A549 (cell line): Measurements from ENCODE around the gene TMC4. TPM values are rescaled to one million over a fixed set of nuclear protein-coding genes. Genes with fewer than 3 reads are reported as not detected.

Experiments
- ATAC-seq, 2 experiments: fragments of 200-7000 bp in 1 of 2; fragments of >200 bp in 1 of 2; cut with Nextera tagmentation in 1 of 2; cut with Tn5 transposase in 1 of 2; 3 replicates each; pipeline versions ENCODE4 v1.8.0 to v1.9.1; 2018 to 2020; ENCODE audit warnings: mild to moderate bottlenecking in 1 of 2, moderate library complexity in 1 of 2
- CTCF ChIA-PET: fragments of 300-600 bp; sonication (Branson Sonifier 250); formaldehyde crosslinking; extraction: SDS; loops from one replicate; lab custom pipeline; 2021; ENCODE audit warnings: antibody characterized with exemption, inconsistent platforms; lab: Yijun Ruan, JAX
- POLR2A ChIA-PET: fragments of 350-600 bp; formaldehyde crosslinking; extraction: SDS; loops from one replicate; lab custom pipeline; 2021; ENCODE audit warnings: antibody characterized with exemption, inconsistent platforms; lab: Yijun Ruan, JAX
- DNase-seq, 2 experiments: peaks; one replicate each; pipeline versions ENCODE4 v3.0.0 to v3.0.0-alpha.2; 2011 to 2016; ENCODE audit warnings: low read depth in 1 of 2, low spot score in 1 of 2
- FAIRE-seq: peaks from 2 replicates; lab custom pipeline; 2011; peaks lifted over from hg19 to GRCh38; lab: Jason Lieb, UNC
- H3K27ac ChIP-seq, 2 experiments: fragments of >200 bp; sonication (Bioruptor Twin); formaldehyde crosslinking; 3 replicates each; pipeline ENCODE4 v1.5.1; 2016 to 2017
- H3K4me1 ChIP-seq: fragments of >200 bp; sonication (Bioruptor Twin); formaldehyde crosslinking; 3 replicates; pipeline ENCODE4 v1.6.1; 2016
- H3K4me2 ChIP-seq: fragments of >200 bp; sonication (Bioruptor Twin); formaldehyde crosslinking; 3 replicates; pipeline ENCODE4 v1.6.1; 2016
- H3K4me3 ChIP-seq: fragments of >200 bp; sonication (Bioruptor Twin); formaldehyde crosslinking; 3 replicates; pipeline ENCODE4 v1.5.1; 2016
- H3K9me3 ChIP-seq: fragments of >200 bp; sonication (Bioruptor Twin); formaldehyde crosslinking; 3 replicates; pipeline ENCODE4 v1.6.1; 2016
- BHLHE40 ChIP-seq: IDR thresholded peaks from 2 replicates; pipeline ENCODE4 v1.6.1; 2012; ENCODE audit warnings: low read depth, low read length, inconsistent platforms
- CBX8 ChIP-seq: fragments of 200-600 bp; sonication (generic); IDR thresholded peaks from 2 replicates; pipeline ENCODE4 v1.6.1; 2016
- CTCF ChIP-seq: fragments of >200 bp; sonication (Bioruptor Twin); formaldehyde crosslinking; IDR thresholded peaks from 3 replicates; pipeline ENCODE4 v1.5.1; 2016
- EHF ChIP-seq: fragments of 250-450 bp; sonication (Bioruptor Pico); IDR thresholded peaks from 2 replicates; pipeline ENCODE4 v1.5.0; 2020; ENCODE audit warnings: mild to moderate bottlenecking
- FOSB ChIP-seq: fragments of 250-450 bp; sonication (Bioruptor Pico); IDR thresholded peaks from 2 replicates; pipeline ENCODE4 v1.5.0; 2020; ENCODE audit warnings: mild to moderate bottlenecking, moderate library complexity
- FOSL2 ChIP-seq, 2 experiments: fragments of 450-650 bp in 1 of 2; fragments of >200 bp in 1 of 2; sonication (Bioruptor Twin) in 1 of 2; formaldehyde crosslinking; IDR thresholded peaks; 2 replicates each; pipeline versions ENCODE4 v1.5.0 to v1.6.1; 2016 to 2020; ENCODE audit warnings: mild to moderate bottlenecking in 1 of 2, moderate library complexity in 1 of 2
- HDAC2 ChIP-seq: fragments of 200-600 bp; sonication (generic); IDR thresholded peaks from 2 replicates; pipeline ENCODE4 v1.6.1; 2016
- HEYL ChIP-seq: fragments of 250-450 bp; sonication (Bioruptor Pico); IDR thresholded peaks from 2 replicates; pipeline ENCODE4 v1.8.0; 2021; ENCODE audit warnings: mild to moderate bottlenecking, moderate library complexity
- HOXB13 ChIP-seq: fragments of 250-450 bp; sonication (Bioruptor Pico); IDR thresholded peaks from 2 replicates; pipeline ENCODE4 v1.5.0; 2020; ENCODE audit warnings: low read depth, mild to moderate bottlenecking, moderate library complexity
- JUN ChIP-seq, 2 experiments: fragments of >200 bp; sonication (Bioruptor Twin); formaldehyde crosslinking; IDR thresholded peaks; 2 replicates in 1 of 2; 3 replicates in 1 of 2; pipeline ENCODE4 v1.6.1; 2016 to 2017
- JUNB ChIP-seq: fragments of >200 bp; sonication (Bioruptor Twin); formaldehyde crosslinking; IDR thresholded peaks from 2 replicates; pipeline ENCODE4 v1.6.1; 2016
- MAFK ChIP-seq: fragments of 450-650 bp; IDR thresholded peaks from 2 replicates; pipeline ENCODE4 v1.6.1; 2014; ENCODE audit not compliant: partially characterized antibody
- NPAS2 ChIP-seq: fragments of 250-450 bp; sonication (Bioruptor Pico); IDR thresholded peaks from 2 replicates; pipeline ENCODE4 v1.8.0; 2022; ENCODE audit warnings: mild to moderate bottlenecking, moderate library complexity, borderline replicate concordance
- PBX3 ChIP-seq: IDR thresholded peaks from 2 replicates; pipeline ENCODE4 v1.6.1; 2012
- POLR2A ChIP-seq: IDR thresholded peaks from 2 replicates; pipeline ENCODE4 v1.6.1; 2012; ENCODE audit warnings: mild to moderate bottlenecking, low read length
- POLR2AphosphoS2 ChIP-seq: conservative IDR thresholded peaks from 2 replicates; pipeline ENCODE4 v1.6.1; 2012; ENCODE audit warnings: low read length, improper control_type of control experiment, inconsistent platforms
- RAD21 ChIP-seq, 2 experiments: fragments of >200 bp in 1 of 2; sonication (Bioruptor Twin) in 1 of 2; formaldehyde crosslinking in 1 of 2; IDR thresholded peaks in 1 of 2; conservative IDR thresholded peaks in 1 of 2; 2 replicates in 1 of 2; 3 replicates in 1 of 2; pipeline ENCODE4 v1.6.1; 2012 to 2018; ENCODE audit warnings: inconsistent platforms in 1 of 2
- REST ChIP-seq: fragments of 200-600 bp; sonication (generic); IDR thresholded peaks from 2 replicates; pipeline ENCODE4 v1.6.1; 2016; ENCODE audit warnings: antibody characterized with exemption, mild to moderate bottlenecking, moderate library complexity
- RNF2 ChIP-seq: fragments of 200-600 bp; sonication (generic); IDR thresholded peaks from 2 replicates; pipeline ENCODE4 v1.6.1; 2016; ENCODE audit warnings: low read depth, mild to moderate bottlenecking, antibody characterized with exemption, moderate library complexity, borderline replicate concordance
- ZC3H11A ChIP-seq: fragments of 450-650 bp; IDR thresholded peaks from 2 replicates; pipeline ENCODE4 v1.6.1; 2014; ENCODE audit warnings: antibody characterized with exemption, mild to moderate bottlenecking
- ZFP36 ChIP-seq: fragments of 450-650 bp; IDR thresholded peaks from 2 replicates; pipeline ENCODE4 v1.6.1; 2014; ENCODE audit warnings: borderline replicate concordance; ENCODE audit not compliant: partially characterized antibody
- ZSCAN20 ChIP-seq: fragments of 250-450 bp; sonication (Bioruptor Pico); IDR thresholded peaks from 2 replicates; pipeline ENCODE4 v1.8.0; 2022; ENCODE audit warnings: mild to moderate bottlenecking, moderate library complexity
- WGBS: methylation state at CpG from one replicate; pipeline ENCODE4 v1.1.6; 2017; ENCODE audit errors: missing lambda C conversion rate; 5-methylcytosine and 5-hydroxymethylcytosine counted together
- polyA plus RNA-seq, 4 experiments: library from polyadenylated mRNA; depleted of rRNA in 3 of 4; stranded (reverse); fragments of >200 nt; fragmentation: RNase III in 1 of 4; extraction: RNeasy Plus Mini Kit Qiagen cat#74134 plus additional on column Dnase treatment in 1 of 4; gene quantifications; 2 replicates in 3 of 4; 3 replicates in 1 of 4; pipeline ENCODE4 v1.2.3, GENCODE V29; 2011 to 2017

TMC4 gene
- polyA plus RNA-seq, 2 of the 4 experiments (the other 2 are of a cell fraction) = 0.84 to 0.85 TPM

GRCh38 chr19:54159352-54160181 lies 13.4 kb downstream of the TMC4 start, which contains the start of gene LENG1 (continued):
- TF ChIP-seq CTCF = no peak
- TF ChIP-seq REST = no peak
- no peak for TF ChIP-seq BHLHE40
- TF ChIP-seq NPAS2 = no peak
- TF ChIP-seq FOSB (CRISPR knock-in tag) = no peak
- TF ChIP-seq CBX8 = no peak
- TF ChIP-seq MAFK = peak; percentile 82
- TF ChIP-seq PBX3 = peak; percentile 62; the same call in 1 of the 2 replicates
- TF ChIP-seq JUN (IDR thresholded peaks at IDR 0.05) = peak in 1 of 2 experiments; percentile 89; a peak in 3 of 5 replicates
- TF ChIP-seq RNF2 = peak; percentile 40; the same call in 1 of the 2 replicates
- no peak for TF ChIP-seq EHF (CRISPR knock-in tag)

- H3K4me3 ChIP-seq = peak overlapping the region; percentile 55
- CTCF ChIA-PET = interaction anchor here (0.6 to 3.9 kb wide), 8 partner anchors 9 to 284 kb away, joined by 3 to 27 read pairs (median 6); partner anchors contain the start of gene MBOAT7
- H3K4me1 ChIP-seq = peaks cover 27% of the 10 kb centered on the region
- WGBS = 20% methylated on average over 17 of the region's 19 CpGs
- POLR2A ChIA-PET = interaction anchor here (1.0 to 3.0 kb wide), 9 partner anchors 9 to 178 kb away, joined by 3 to 37 read pairs (median 8); partner anchors contain the start of genes CNOT3, MBOAT7, PRPF31 and RPS9
- H3K4me2 ChIP-seq = peak overlapping the region; percentile 97
- H3K9me3 ChIP-seq = no peaks in the 10 kb centered on the region
- FAIRE-seq = no peak
- TF ChIP-seq ZFP36 (no peak), POLR2A (no peak), EHF (CRISPR knock-in tag) (no peak), FOSB (CRISPR knock-in tag) (0 out of 2 replicates have a peak, but pooled peaks have one; percentile 26), JUN (IDR thresholded peaks at IDR 0.05) (0 out of 5 replicates have a peak, but pooled peaks of 1 of the 2 experiments have one; percentile 76), ZSCAN20 (CRISPR knock-in tag) (no peak)
- ATAC-seq = 0 out of 6 replicates have a peak, but pooled peaks of 1 of the 2 experiments have one; percentile 0
- H3K27ac ChIP-seq = peak overlapping the region; percentile 93 to 95
- peak in 1 of 2 experiments; percentile 28 for DNase-seq
Measured at GRCh38 chr19:54158812-54159351, 14.1 kb downstream of the TMC4 start.

- 84% methylated on average over 3 of the region's 3 CpGs for WGBS
- DNase-seq (no peak), FAIRE-seq (no peak), ATAC-seq (no peak)
- Histone ChIP-seq H3K4me3 (no peak overlapping the region), H3K27ac (no peak overlapping the region), H3K9me3 (no peaks in the 10 kb centered on the region), H3K4me2 (no peak overlapping the region), H3K4me1 (peaks cover 21% of the 10 kb centered on the region)
- ChIA-PET POLR2A (interaction anchor here (2.1 kb wide), 1 partner anchor 20 kb away, joined by 14 read pairs; the partner anchor contains the start of gene CNOT3), CTCF (interaction anchor here (0.6 to 2.4 kb wide), 3 partner anchors 9 to 13 kb away, joined by 3 to 8 read pairs (median 4); no protein-coding TSS in a partner anchor)
- no peak for TF ChIP-seq CTCF
- no peak for TF ChIP-seq POLR2A
- TF ChIP-seq RAD21 (conservative IDR thresholded peaks at IDR 0.05 in 1 of 2, IDR thresholded peaks at IDR 0.05 in 1 of 2) = no peak
- TF ChIP-seq POLR2AphosphoS2 = no peak
- no peak for TF ChIP-seq HOXB13 (CRISPR knock-in tag)
- no peak for TF ChIP-seq HEYL (CRISPR knock-in tag)
- no peak for TF ChIP-seq HDAC2
- no peak for TF ChIP-seq ZC3H11A
- TF ChIP-seq FOSL2 (IDR thresholded peaks at IDR 0.05) = no peak
- TF ChIP-seq FOSL2 (CRISPR knock-in tag; IDR thresholded peaks at IDR 0.05) = no peak
- no peak for TF ChIP-seq JUNB
Measured at GRCh38 chr19:54156953-54157352, 16.0 kb downstream of the TMC4 start.
